SK-N-DZ (cell line): ENCODE results near the gene HDGF.
"Not testable (repeated sequence)": the region's sequence is repeated elsewhere in the genome, so short reads cannot be mapped to it uniquely, and the experiment has no call there.

Experiments used
- DNase-seq: peaks from one replicate; pipeline ENCODE4 v3.0.0-alpha.2; 2015; ENCODE audit warnings: low spot score

HDGF gene

GRCh38 chr1:156767101-156767878 lies 15.8 kb upstream of the HDGF start, which contains the start of gene PRCC:
Gene PRCC, plus strand, starts transcription at chr1:156767535. Its CDS starts 237 bp downstream, at chr1:156767772.
- peak; percentile 100 for DNase-seq

GRCh38 chr1:156766298-156767100 lies 15.0 kb upstream of the HDGF start:
- DNase-seq: no peak

- DNase-seq: no peak
Measured at GRCh38 chr1:156765666-156766065, 14.2 kb upstream of the HDGF start.

GRCh38 chr1:156765136-156765535 lies 13.7 kb upstream of the HDGF start:
- not testable (repeated sequence) for DNase-seq

- no peak for DNase-seq
Measured at GRCh38 chr1:156760796-156761104, 9.3 kb upstream of the HDGF start.

- no peak for DNase-seq
Measured at GRCh38 chr1:156760092-156760795, 8.8 kb upstream of the HDGF start.

- DNase-seq: not testable (repeated sequence)
Measured at GRCh38 chr1:156757572-156758253, 6.2 kb upstream of the HDGF start.

GRCh38 chr1:156756355-156756754 lies 4.9 kb upstream of the HDGF start:
- no peak for DNase-seq

- no peak for DNase-seq
Measured at GRCh38 chr1:156755527-156755950, 4.1 kb upstream of the HDGF start.

- no peak for DNase-seq
Measured at GRCh38 chr1:156754219-156754618, 2.7 kb upstream of the HDGF start.

- DNase-seq: no peak
Measured at GRCh38 chr1:156752843-156753482, 1.5 kb upstream of the HDGF start.

GRCh38 chr1:156751757-156752481 lies 444 bp upstream of the HDGF start:
- DNase-seq: peak; percentile 96

- no peak for DNase-seq
Measured at GRCh38 chr1:156750711-156751450, 594 bp downstream of the HDGF start.

GRCh38 chr1:156750191-156750672 lies 1.2 kb downstream of the HDGF start:
- no peak for DNase-seq

GRCh38 chr1:156749419-156750118 lies 1.9 kb downstream of the HDGF start:
- DNase-seq: no peak

GRCh38 chr1:156748670-156749418 lies 2.6 kb downstream of the HDGF start:
- DNase-seq: no peak

- no peak for DNase-seq
Measured at GRCh38 chr1:156747742-156748669, 3.5 kb downstream of the HDGF start.
